Vagina (tissue), 2 donors: ENCODE data around the gene RNF114. TPM values are rescaled to one million over a fixed set of nuclear protein-coding genes. Genes with fewer than 3 reads are reported as not detected.

Source experiments
- DNase-seq, 2 donors: peaks; one replicate each; pipeline ENCODE4 v3.0.0-alpha.2; 2017; ENCODE audit errors: extremely low spot score in 2 of 2
- H3K27ac ChIP-seq: fragments of 200-600 bp; sonication (generic); one replicate; pipeline ENCODE4 v1.5.1; 2019
- H3K27me3 ChIP-seq: fragments of 200-600 bp; sonication (generic); one replicate; pipeline ENCODE4 v1.5.1; 2019
- H3K36me3 ChIP-seq, 2 donors: fragments of 200-600 bp; sonication (generic); one replicate each; pipeline ENCODE4 v1.5.1; 2017 to 2019
- H3K4me1 ChIP-seq: fragments of 200-600 bp; sonication (generic); one replicate; pipeline ENCODE4 v1.5.1; 2019
- H3K4me3 ChIP-seq, 2 donors: fragments of 200-600 bp; sonication (generic); 1 replicate in 1 of 2; 2 replicates in 1 of 2; pipeline ENCODE4 v1.5.1; 2016 to 2019
- H3K9me3 ChIP-seq: fragments of 200-600 bp; sonication (generic); one replicate; pipeline ENCODE4 v1.5.1; 2019
- CTCF ChIP-seq, 3 experiments: fragments of 450-650 bp in 2 of 3; fragments of 200-600 bp in 1 of 3; sonication (generic) in 1 of 3; IDR thresholded peaks; one replicate each; pipeline ENCODE4 v1.5.1; 2017 to 2019; ENCODE audit warnings: antibody characterized with exemption in 3 of 3, mild to moderate bottlenecking in 2 of 3, moderate library complexity in 2 of 3
- POLR2A ChIP-seq, 2 donors: fragments of 450-650 bp; IDR thresholded peaks; one replicate each; pipeline ENCODE4 v1.6.1; 2017; ENCODE audit warnings: antibody characterized with exemption in 2 of 2, mild to moderate bottlenecking in 2 of 2, moderate library complexity in 2 of 2
- POLR2AphosphoS5 ChIP-seq, 2 donors: sonication (generic); formaldehyde crosslinking; IDR thresholded peaks; one replicate each; pipeline ENCODE4 v1.9.0; 2017; ENCODE audit warnings: antibody characterized with exemption in 2 of 2, mild to moderate bottlenecking in 2 of 2, low read depth in 1 of 2; ENCODE audit not compliant: insufficient read depth in 1 of 2
- intact Hi-C: fragments of 100-400 bp; cut with DNase I; formaldehyde crosslinking; loops from one replicate; pipeline ENCODE4 v1.15.1; 2023
- total RNA-seq: library from RNA; depleted of rRNA; stranded (reverse); fragments of >200 nt; gene quantifications from one replicate; pipeline ENCODE4 v1.2.3, GENCODE V29; 2016

RNF114 gene
- total RNA-seq = 153 TPM

- H3K9me3 ChIP-seq = no peaks in the 10 kb centered on the region
- H3K27me3 ChIP-seq = no peaks in the 10 kb centered on the region
- H3K4me1 ChIP-seq = peaks cover 29% of the 10 kb centered on the region
- no peak for DNase-seq
- H3K27ac ChIP-seq = peak within 1 kb of the TSS; percentile 96
- no peaks in the 10 kb centered on the region for H3K36me3 ChIP-seq
- peak within 1 kb of the TSS; percentile 73 to 99 for H3K4me3 ChIP-seq
- TF ChIP-seq POLR2AphosphoS5 (IDR thresholded peaks at IDR 0.05; ENCODE audit: insufficient read depth in 1 of 2, low read depth in 1 of 2) (peak; percentile 60 to 99), POLR2A (IDR thresholded peaks at IDR 0.05) (peak; percentile 37 to 97), CTCF (IDR thresholded peaks at IDR 0.05) (no peak)
- intact Hi-C loops = no loop called here
Observed at GRCh38 chr20:49936153-49937026, at the start of gene RNF114. RNF114 (plus strand) TSS chr20:49936397; CDS start chr20:49936413, 16 bp downstream.

- Histone ChIP-seq H3K27me3 (no peaks in the 10 kb centered on the region), H3K9me3 (no peaks in the 10 kb centered on the region), H3K4me1 (peaks cover 12% of the 10 kb centered on the region), H3K27ac (peak overlapping the region; percentile 3), H3K36me3 (peaks cover 0 to 31% of the 10 kb centered on the region in 2 donors), H3K4me3 (no peak overlapping the region)
- intact Hi-C loops = no loop called here
- DNase-seq = no peak
- no peak for TF ChIP-seq POLR2AphosphoS5 (IDR thresholded peaks at IDR 0.05; ENCODE audit: insufficient read depth in 1 of 2, low read depth in 1 of 2)
- TF ChIP-seq CTCF (IDR thresholded peaks at IDR 0.05) = no peak
- no peak for TF ChIP-seq POLR2A (IDR thresholded peaks at IDR 0.05)
Observed at GRCh38 chr20:49886571-49887213, 49.5 kb upstream of the RNF114 start.

GRCh38 chr20:49887251-49888211 is 48.7 kb upstream of the RNF114 start:
- Histone ChIP-seq H3K4me1 (peaks cover 12% of the 10 kb centered on the region), H3K4me3 (no peak overlapping the region), H3K27me3 (no peaks in the 10 kb centered on the region), H3K27ac (peak overlapping the region; percentile 3), H3K36me3 (peaks cover 0 to 31% of the 10 kb centered on the region in 2 donors), H3K9me3 (no peaks in the 10 kb centered on the region)
- no peak for DNase-seq
- intact Hi-C loops = no loop called here
- TF ChIP-seq POLR2A (IDR thresholded peaks at IDR 0.05) = no peak
- TF ChIP-seq CTCF (IDR thresholded peaks at IDR 0.05) = no peak

GRCh38 chr20:49888212-49889000 is 47.8 kb upstream of the RNF114 start:
- peak overlapping the region; percentile 3 for H3K27ac ChIP-seq
- no peaks in the 10 kb centered on the region for H3K9me3 ChIP-seq
- intact Hi-C loops = no loop called here
- H3K36me3 ChIP-seq = peaks cover 0 to 26% of the 10 kb centered on the region in 2 donors
- no peak overlapping the region for H3K4me3 ChIP-seq
- H3K4me1 ChIP-seq = peaks cover 12% of the 10 kb centered on the region
- H3K27me3 ChIP-seq = no peaks in the 10 kb centered on the region
- TF ChIP-seq CTCF (IDR thresholded peaks at IDR 0.05) = peak; percentile 11 to 59 (median 54)
- TF ChIP-seq POLR2A (IDR thresholded peaks at IDR 0.05) = no peak
- TF ChIP-seq POLR2AphosphoS5 (IDR thresholded peaks at IDR 0.05; ENCODE audit: insufficient read depth in 1 of 2, low read depth in 1 of 2) = no peak
- DNase-seq = no peak
